ENCODE data around the gene IER5.

The IER5 gene

DNA sequence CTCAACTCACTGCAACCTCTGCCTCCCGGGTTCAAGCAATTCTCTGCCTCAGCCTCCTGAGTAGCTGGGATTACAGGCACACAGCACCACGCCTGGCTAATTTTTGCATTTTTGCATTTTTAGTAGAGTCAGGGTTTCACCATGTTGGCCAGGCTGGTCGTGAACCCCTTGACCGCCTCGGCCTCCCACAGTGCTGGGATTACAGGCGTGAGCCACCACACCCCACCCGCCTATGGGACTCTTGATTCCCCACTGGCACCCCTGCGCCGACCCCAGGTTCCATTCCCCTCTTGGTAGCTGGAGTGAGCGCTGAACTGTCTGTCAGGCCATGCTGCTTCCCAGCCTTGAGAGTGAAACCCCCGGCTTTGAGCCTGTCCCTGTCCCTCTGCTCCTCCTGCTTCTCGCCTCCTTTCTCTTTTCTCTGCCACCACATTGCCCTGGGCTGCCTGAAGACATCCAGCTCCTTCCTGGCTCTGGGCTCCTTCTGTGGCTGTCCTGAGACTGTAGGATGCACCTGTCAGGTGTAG lies 48.8 kb downstream of the IER5 start:
- H3K27me3 ChIP-seq, result no peaks in the 10 kb centered on the region
- H3K4me3 ChIP-seq, result no peak overlapping the region
- TF ChIP-seq, protein P1, sequence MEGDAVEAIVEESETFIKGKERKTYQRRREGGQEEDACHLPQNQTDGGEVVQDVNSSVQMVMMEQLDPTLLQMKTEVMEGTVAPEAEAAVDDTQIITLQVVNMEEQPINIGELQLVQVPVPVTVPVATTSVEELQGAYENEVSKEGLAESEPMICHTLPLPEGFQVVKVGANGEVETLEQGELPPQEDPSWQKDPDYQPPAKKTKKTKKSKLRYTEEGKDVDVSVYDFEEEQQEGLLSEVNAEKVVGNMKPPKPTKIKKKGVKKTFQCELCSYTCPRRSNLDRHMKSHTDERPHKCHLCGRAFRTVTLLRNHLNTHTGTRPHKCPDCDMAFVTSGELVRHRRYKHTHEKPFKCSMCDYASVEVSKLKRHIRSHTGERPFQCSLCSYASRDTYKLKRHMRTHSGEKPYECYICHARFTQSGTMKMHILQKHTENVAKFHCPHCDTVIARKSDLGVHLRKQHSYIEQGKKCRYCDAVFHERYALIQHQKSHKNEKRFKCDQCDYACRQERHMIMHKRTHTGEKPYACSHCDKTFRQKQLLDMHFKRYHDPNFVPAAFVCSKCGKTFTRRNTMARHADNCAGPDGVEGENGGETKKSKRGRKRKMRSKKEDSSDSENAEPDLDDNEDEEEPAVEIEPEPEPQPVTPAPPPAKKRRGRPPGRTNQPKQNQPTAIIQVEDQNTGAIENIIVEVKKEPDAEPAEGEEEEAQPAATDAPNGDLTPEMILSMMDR (IDR thresholded peaks at IDR 0.05), result no peak
- intact Hi-C loops (cut with DNase I; ENCODE audit: low total_unique reads), result no loop called here
- no peaks in the 10 kb centered on the region for H3K9me3 ChIP-seq
- no peaks in the 10 kb centered on the region for H3K36me3 ChIP-seq
- H3K27ac ChIP-seq, result no peak overlapping the region
- DNase-seq, result no peak
- H3K4me1 ChIP-seq, result peaks cover 0 to 50% (median 32%) of the 10 kb centered on the region in 4 donors

DNA sequence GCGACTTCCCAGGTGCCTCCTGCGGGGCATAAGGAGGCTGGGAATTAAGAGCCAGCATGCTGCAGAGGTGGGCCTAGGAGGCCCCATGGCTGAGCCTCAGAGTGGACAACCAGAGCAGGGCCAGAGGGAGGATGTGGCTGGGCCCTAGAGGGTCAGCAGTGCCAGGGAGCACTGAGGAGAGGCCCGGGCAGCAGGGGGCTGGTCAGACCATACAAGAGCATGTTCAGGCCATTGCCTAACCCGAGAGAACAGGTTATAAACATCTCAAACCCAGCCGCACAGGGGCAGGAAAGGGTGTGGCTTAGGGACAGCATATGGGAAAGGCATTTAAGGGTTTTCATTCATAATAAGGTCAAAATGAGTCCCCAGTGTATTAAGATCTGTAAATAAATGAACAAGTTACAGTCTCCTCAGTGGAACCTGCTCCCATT lies 51.1 kb downstream of the IER5 start:
- Histone ChIP-seq H3K4me1 (peaks cover 0 to 49% (median 34%) of the 10 kb centered on the region in 4 donors), H3K27ac (peak overlapping the region in 1 of 2 donors; percentile 49), H3K27me3 (no peaks in the 10 kb centered on the region), H3K9me3 (no peaks in the 10 kb centered on the region), H3K4me3 (no peak overlapping the region), H3K36me3 (no peaks in the 10 kb centered on the region)
- intact Hi-C loops (cut with DNase I; ENCODE audit: low total_unique reads), result loop anchor here (5.0 kb wide), 2 partner anchors 52 to 102 kb away; partner anchors contain the start of gene IER5
- no peak for DNase-seq
- TF ChIP-seq, protein P1 (IDR thresholded peaks at IDR 0.05), result no peak

DNA sequence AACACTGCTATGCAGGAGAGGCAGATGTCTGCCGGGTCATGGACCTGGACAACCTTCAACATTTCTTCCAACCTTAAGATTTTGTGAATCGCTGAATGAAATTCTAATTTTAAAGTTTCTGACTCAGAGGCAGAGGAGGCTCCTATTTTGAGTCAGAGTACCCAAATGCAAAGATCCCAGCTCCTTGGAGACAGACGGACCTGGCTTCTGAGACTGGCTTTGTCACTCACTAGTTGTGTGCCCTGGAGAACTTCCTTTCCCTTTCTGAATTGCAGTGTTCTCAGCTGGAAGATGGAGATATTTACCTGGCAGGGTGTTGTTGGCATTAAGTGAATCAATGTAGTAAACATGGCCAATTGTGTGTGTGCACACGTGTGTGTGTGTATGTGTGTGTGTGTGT lies 51.9 kb downstream of the IER5 start:
- intact Hi-C loops (cut with DNase I; ENCODE audit: low total_unique reads), result loop anchor here (5.0 kb wide), 2 partner anchors 53 to 103 kb away; partner anchors contain the start of gene IER5

DNA sequence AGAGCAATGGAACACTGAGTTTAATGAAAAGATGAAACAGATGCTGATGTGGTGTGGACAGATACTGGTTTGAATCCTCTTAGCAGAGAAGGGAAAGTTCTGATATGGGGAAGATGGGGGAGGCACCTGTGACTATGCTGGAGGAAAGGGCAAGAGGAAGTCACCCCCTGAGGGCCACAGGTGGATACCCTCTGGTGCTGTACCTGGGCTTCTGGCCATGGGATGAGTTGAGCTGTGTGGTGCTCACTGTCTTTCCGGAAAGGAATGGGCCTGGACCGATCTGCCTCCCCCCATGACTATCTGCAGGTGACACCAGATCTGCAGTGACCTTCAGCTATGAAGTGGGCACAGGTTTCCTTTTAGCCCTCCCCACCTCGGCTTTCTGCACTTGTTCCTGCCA lies 52.4 kb downstream of the IER5 start:
- DNase-seq, result no peak
- H3K4me3 ChIP-seq, result no peak overlapping the region
- peaks cover 0 to 37% (median 25%) of the 10 kb centered on the region in 4 donors for H3K4me1 ChIP-seq
- TF ChIP-seq, protein P1 (IDR thresholded peaks at IDR 0.05), result no peak
- intact Hi-C loops (cut with DNase I; ENCODE audit: low total_unique reads), result loop anchor here (5.0 kb wide), 2 partner anchors 54 to 104 kb away; partner anchors contain the start of gene IER5
- no peaks in the 10 kb centered on the region for H3K36me3 ChIP-seq
- H3K27ac ChIP-seq, result peak overlapping the region; percentile 48 to 49
- no peaks in the 10 kb centered on the region for H3K9me3 ChIP-seq
- no peaks in the 10 kb centered on the region for H3K27me3 ChIP-seq

More for the DNA sequence above, 51.9 kb downstream of the IER5 start:
- TF ChIP-seq, protein P1 (IDR thresholded peaks at IDR 0.05), result no peak
- Histone ChIP-seq H3K27ac (peak overlapping the region; percentile 48 to 49), H3K27me3 (no peaks in the 10 kb centered on the region), H3K4me1 (peaks cover 0 to 42% (median 29%) of the 10 kb centered on the region in 4 donors), H3K36me3 (no peaks in the 10 kb centered on the region), H3K4me3 (no peak overlapping the region), H3K9me3 (no peaks in the 10 kb centered on the region)
- DNase-seq, result no peak

- no peaks in the 10 kb centered on the region for H3K36me3 ChIP-seq
- H3K27ac ChIP-seq, result peak overlapping the region; percentile 48 to 49
- DNase-seq, result no peak
- H3K9me3 ChIP-seq, result no peaks in the 10 kb centered on the region
- intact Hi-C loops (cut with DNase I; ENCODE audit: low total_unique reads), result loop anchor here (5.0 kb wide), 2 partner anchors 54 to 104 kb away; partner anchors contain the start of gene IER5
- H3K4me1 ChIP-seq, result peaks cover 0 to 32% (median 20%) of the 10 kb centered on the region in 4 donors
- TF ChIP-seq, protein P1 (IDR thresholded peaks at IDR 0.05), result no peak
- no peaks in the 10 kb centered on the region for H3K27me3 ChIP-seq
- no peak overlapping the region for H3K4me3 ChIP-seq
Observed at GRCh38 chr1:181141431-181141910, 53.0 kb downstream of the IER5 start.
